Endothelial cell of umbilical vein (primary cell): ENCODE measurements around the gene NFATC2. TPM values are rescaled to one million over a fixed set of nuclear protein-coding genes. Genes with fewer than 3 reads are reported as not detected.

Source experiments
- BruUV-seq: library from RNA; stranded (reverse); fragments of 400-500 nt; replicated peaks from 2 replicates; lab custom pipeline; 2021; lab: Mats Ljungman, UMichigan
- CTCF ChIA-PET: fragments of 300-600, 350-600 bp; sonication (Branson Sonifier 250); formaldehyde crosslinking; loops from one replicate; lab custom pipeline; 2021; ENCODE audit warnings: antibody characterized with exemption, inconsistent platforms; lab: Charles Lee
- POLR2A ChIA-PET: fragments of 300-600, 350-600 bp; sonication (Branson Sonifier 250); formaldehyde crosslinking; loops from one replicate; lab custom pipeline; 2021; ENCODE audit warnings: antibody characterized with exemption, inconsistent platforms; lab: Charles Lee
- DNase-seq: peaks from one replicate; pipeline ENCODE4 v3.0.0-alpha.2; 2011; ENCODE audit warnings: low read depth, low spot score
- FAIRE-seq: peaks from 2 replicates; lab custom pipeline; 2011; peaks lifted over from hg19 to GRCh38; lab: Jason Lieb, UNC
- H2AFZ ChIP-seq: 2 replicates; pipeline ENCODE4 v1.6.0; 2012; ENCODE audit warnings: low read depth, low read length, control low read depth, inconsistent platforms
- H3K27ac ChIP-seq: 2 replicates; pipeline ENCODE4 v1.5.1; 2011; ENCODE audit warnings: low read depth, mild to moderate bottlenecking, control low read depth, low read length, moderate library complexity; ENCODE audit not compliant: insufficient read depth
- H3K27me3 ChIP-seq, 2 experiments: 2 replicates each; pipeline versions ENCODE4 v1.6.0 to v1.6.1; 2011; ENCODE audit warnings: low read length in 2 of 2, mixed read lengths in 1 of 2; ENCODE audit not compliant: control insufficient read depth in 2 of 2, insufficient read depth in 2 of 2
- H3K36me3 ChIP-seq, 2 experiments: 2 replicates in 1 of 2; 3 replicates in 1 of 2; pipeline ENCODE4 v1.5.1; 2011; ENCODE audit warnings: low read length in 2 of 2, mild to moderate bottlenecking in 1 of 2, moderate library complexity in 1 of 2; ENCODE audit not compliant: control insufficient read depth in 2 of 2, insufficient read depth in 2 of 2; ENCODE audit errors: extremely low read depth in 1 of 2
- H3K4me1 ChIP-seq: 3 replicates; pipeline ENCODE4 v1.5.1; 2011; ENCODE audit warnings: mild to moderate bottlenecking, low read length; ENCODE audit not compliant: control insufficient read depth, insufficient read depth; ENCODE audit errors: extremely low read depth
- H3K4me2 ChIP-seq: 2 replicates; pipeline ENCODE4 v1.6.1; 2011; ENCODE audit warnings: low read length, control low read depth, mixed read lengths; ENCODE audit not compliant: insufficient read depth
- H3K4me3 ChIP-seq, 3 experiments: fragments of 200-600 bp in 1 of 3; sonication (generic), shearing (Covaris generic) in 1 of 3; replicated peaks in 1 of 3; 2 replicates each; pipeline ENCODE4 v1.5.1; 2011 to 2016; ENCODE audit warnings: control low read depth in 3 of 3, low read length in 3 of 3, mild to moderate bottlenecking in 2 of 3, inconsistent platforms in 1 of 3, low read depth in 1 of 3, moderate library complexity in 1 of 3; ENCODE audit not compliant: insufficient read depth in 1 of 3
- H3K79me2 ChIP-seq: 2 replicates; pipeline ENCODE4 v1.6.0; 2012; ENCODE audit warnings: low read length, inconsistent platforms; ENCODE audit not compliant: control insufficient read depth, insufficient read depth
- H3K9ac ChIP-seq: replicated peaks from 2 replicates; pipeline ENCODE3; 2011; ENCODE audit warnings: low read length, control low read depth; ENCODE audit not compliant: insufficient read depth; ENCODE audit errors: extremely low read depth
- H3K9me1 ChIP-seq: replicated peaks from 3 replicates; pipeline ENCODE4 v1.6.0; 2011; ENCODE audit warnings: mild to moderate bottlenecking, low read length; ENCODE audit not compliant: control insufficient read depth, insufficient read depth; ENCODE audit errors: extremely low read depth
- H3K9me3 ChIP-seq: replicated peaks from 2 replicates; pipeline ENCODE4 v1.5.1; 2012; ENCODE audit warnings: low read length, inconsistent platforms; ENCODE audit not compliant: control insufficient read depth, insufficient read depth
- H4K20me1 ChIP-seq: replicated peaks from 2 replicates; pipeline ENCODE3; 2011; ENCODE audit warnings: mild to moderate bottlenecking, low read length; ENCODE audit not compliant: control insufficient read depth, insufficient read depth; ENCODE audit errors: extremely low read depth
- EZH2 ChIP-seq: IDR thresholded peaks from 2 replicates; pipeline ENCODE4 v1.6.1; 2012; ENCODE audit warnings: borderline replicate concordance, low read depth, mild to moderate bottlenecking, moderate library complexity, low read length, inconsistent platforms; ENCODE audit not compliant: severe bottlenecking
- FOS ChIP-seq: IDR thresholded peaks from 2 replicates; pipeline ENCODE4 v1.6.1; 2011; ENCODE audit warnings: mild to moderate bottlenecking, low read length, moderate library complexity, borderline replicate concordance; ENCODE audit not compliant: insufficient read depth
- GATA2 ChIP-seq: IDR thresholded peaks from 2 replicates; pipeline ENCODE4 v1.7.0; 2011; ENCODE audit warnings: low read depth, mild to moderate bottlenecking, moderate library complexity, mixed read lengths, low read length; ENCODE audit not compliant: insufficient read length, insufficient read depth
- JUN ChIP-seq: IDR thresholded peaks from 2 replicates; pipeline ENCODE4 v1.6.1; 2011; ENCODE audit warnings: borderline replicate concordance, low read depth; ENCODE audit not compliant: insufficient read length, insufficient read depth
- MYC ChIP-seq: IDR thresholded peaks from one replicate; pipeline ENCODE4 v1.6.1; 2011; ENCODE audit warnings: mild to moderate bottlenecking, low read depth, low read length
- POLR2A ChIP-seq: IDR thresholded peaks from 2 replicates; pipeline ENCODE4 v1.6.1; 2012; ENCODE audit warnings: low read depth, mild to moderate bottlenecking, control low read depth, low read length
- POLR2AphosphoS5 ChIP-seq: IDR thresholded peaks from 2 replicates; pipeline ENCODE4 v1.6.1; 2012; ENCODE audit warnings: low read depth, mild to moderate bottlenecking, control low read depth, low read length, moderate library complexity; ENCODE audit not compliant: insufficient read depth
- dilution Hi-C: fragments of 300-500 bp; cut with MboI; formaldehyde crosslinking; loops from one replicate; pipeline ENCODE4 v1.15.0; 2019; ENCODE audit warnings: low sequenced_read_pairs; ENCODE audit not compliant: extremely low pct_ligation_motif_present
- intact Hi-C: fragments of 100-400 bp; cut with micrococcal nuclease; formaldehyde crosslinking; loops from one replicate; pipeline ENCODE4 v1.10.0; 2022
- polyA plus RNA-seq, 4 experiments: library from polyadenylated mRNA; depleted of rRNA in 3 of 4; stranded (reverse) in 3 of 4; unstranded in 1 of 4; fragments of >200 nt; gene quantifications; 2 replicates each; pipeline versions ENCODE4 v1.2.1 to v1.2.3, GENCODE V29; 2011 to 2012; ENCODE audit warnings: missing spikeins in 1 of 4
- total RNA-seq: library from RNA; stranded (reverse); gene quantifications from 2 replicates; pipeline ENCODE4 v1.2.3, GENCODE V29; 2021
- TF ChIP-seq, protein P1 (sequence below), 2 donors: IDR thresholded peaks; 1 replicate in 1 of 2; 2 replicates in 1 of 2; pipeline ENCODE4 v1.5.1; 2011; ENCODE audit warnings: low read length in 2 of 2, mild to moderate bottlenecking in 2 of 2, moderate library complexity in 2 of 2, control low read depth in 1 of 2, inconsistent platforms in 1 of 2, low read depth in 1 of 2; ENCODE audit not compliant: insufficient read depth in 1 of 2; ENCODE audit errors: extremely low read depth in 1 of 2
- TF ChIP-seq, protein P2 (sequence below): IDR thresholded peaks from 2 replicates; pipeline ENCODE4 v1.6.1; 2011; ENCODE audit not compliant: insufficient read depth, insufficient read length

NFATC2 gene
- total and polyA plus RNA-seq, 2 donors (not counting 3 experiments of a cell fraction or from before 2014, with no cell fraction given), result 3.1 to 13.0 TPM

DNA sequence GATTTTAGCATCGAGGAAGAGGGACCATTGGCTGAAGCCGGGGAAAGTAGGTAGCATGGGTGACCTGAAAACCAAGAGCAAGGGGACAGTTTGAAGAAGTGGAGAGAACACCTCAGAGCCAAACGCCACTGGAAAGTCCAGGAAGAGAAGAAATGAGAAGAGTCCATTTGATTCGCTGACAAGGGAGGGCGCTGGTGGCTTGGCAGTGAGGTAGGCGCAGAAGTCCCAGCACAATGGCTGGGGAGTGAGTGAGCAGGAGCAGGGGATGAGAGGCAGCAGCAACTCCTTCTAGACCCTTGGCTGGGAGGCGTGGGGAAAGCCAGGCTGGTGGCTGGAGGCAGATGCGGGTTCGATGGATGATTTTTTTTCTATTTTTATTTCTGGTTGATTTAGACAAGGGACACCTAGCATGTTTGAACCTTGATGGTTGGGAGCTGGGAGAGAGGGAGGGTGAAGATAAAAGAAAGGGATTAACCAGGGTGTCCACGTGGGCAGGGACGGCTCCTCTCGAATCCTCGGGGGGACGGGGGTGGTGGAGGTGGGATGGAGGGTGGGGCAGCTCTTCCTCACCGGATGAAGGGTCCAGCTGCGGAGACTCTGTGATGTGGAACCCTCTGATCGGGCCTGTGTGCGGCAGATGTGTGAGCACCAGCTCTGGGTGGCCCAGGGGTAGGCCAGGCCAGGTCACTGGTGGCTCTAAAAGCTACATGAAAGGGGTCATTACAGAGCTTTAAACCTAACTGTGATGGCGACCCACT is 164.2 kb downstream of the NFATC2 start:
- peaks cover 25% of the 10 kb centered on the region for H3K4me1 ChIP-seq
- no peaks in the 10 kb centered on the region for H3K79me2 ChIP-seq
- POLR2A ChIA-PET, result no interaction called here
- intact Hi-C loops (loop anchor here (10.0 kb wide), 1 partner anchor 586 kb away; no protein-coding TSS in a partner anchor), dilution Hi-C loops (no loop called here)
- H3K27ac ChIP-seq, result no peak overlapping the region
- H3K4me2 ChIP-seq, result no peak overlapping the region
- H3K9me3 ChIP-seq, result no peaks in the 10 kb centered on the region
- CTCF ChIA-PET, result interaction anchor here (0.6 to 3.3 kb wide), 6 partner anchors 9 to 246 kb away, joined by 3 to 38 read pairs (median 3); no protein-coding TSS in a partner anchor
- H3K9me1 ChIP-seq, result no peaks in the 10 kb centered on the region
- FAIRE-seq (peak; percentile 4), DNase-seq (no peak)
- no peak overlapping the region for H2AFZ ChIP-seq
- no peaks in the 10 kb centered on the region for H3K36me3 ChIP-seq
- H4K20me1 ChIP-seq, result no peaks in the 10 kb centered on the region
- no TSS peak for BruUV-seq
- H3K9ac ChIP-seq, result no peak overlapping the region
- no peak for TF ChIP-seq GATA2
- TF ChIP-seq, protein P1, sequence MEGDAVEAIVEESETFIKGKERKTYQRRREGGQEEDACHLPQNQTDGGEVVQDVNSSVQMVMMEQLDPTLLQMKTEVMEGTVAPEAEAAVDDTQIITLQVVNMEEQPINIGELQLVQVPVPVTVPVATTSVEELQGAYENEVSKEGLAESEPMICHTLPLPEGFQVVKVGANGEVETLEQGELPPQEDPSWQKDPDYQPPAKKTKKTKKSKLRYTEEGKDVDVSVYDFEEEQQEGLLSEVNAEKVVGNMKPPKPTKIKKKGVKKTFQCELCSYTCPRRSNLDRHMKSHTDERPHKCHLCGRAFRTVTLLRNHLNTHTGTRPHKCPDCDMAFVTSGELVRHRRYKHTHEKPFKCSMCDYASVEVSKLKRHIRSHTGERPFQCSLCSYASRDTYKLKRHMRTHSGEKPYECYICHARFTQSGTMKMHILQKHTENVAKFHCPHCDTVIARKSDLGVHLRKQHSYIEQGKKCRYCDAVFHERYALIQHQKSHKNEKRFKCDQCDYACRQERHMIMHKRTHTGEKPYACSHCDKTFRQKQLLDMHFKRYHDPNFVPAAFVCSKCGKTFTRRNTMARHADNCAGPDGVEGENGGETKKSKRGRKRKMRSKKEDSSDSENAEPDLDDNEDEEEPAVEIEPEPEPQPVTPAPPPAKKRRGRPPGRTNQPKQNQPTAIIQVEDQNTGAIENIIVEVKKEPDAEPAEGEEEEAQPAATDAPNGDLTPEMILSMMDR (IDR thresholded peaks at IDR 0.05; ENCODE audit: extremely low read depth in 1 of 2, insufficient read depth in 1 of 2, low read depth in 1 of 2, low read length in 2 of 2), result peak in 1 of 2 donors; percentile 21
- no peaks in the 10 kb centered on the region for H3K27me3 ChIP-seq
- no peak overlapping the region for H3K4me3 ChIP-seq

DNA sequence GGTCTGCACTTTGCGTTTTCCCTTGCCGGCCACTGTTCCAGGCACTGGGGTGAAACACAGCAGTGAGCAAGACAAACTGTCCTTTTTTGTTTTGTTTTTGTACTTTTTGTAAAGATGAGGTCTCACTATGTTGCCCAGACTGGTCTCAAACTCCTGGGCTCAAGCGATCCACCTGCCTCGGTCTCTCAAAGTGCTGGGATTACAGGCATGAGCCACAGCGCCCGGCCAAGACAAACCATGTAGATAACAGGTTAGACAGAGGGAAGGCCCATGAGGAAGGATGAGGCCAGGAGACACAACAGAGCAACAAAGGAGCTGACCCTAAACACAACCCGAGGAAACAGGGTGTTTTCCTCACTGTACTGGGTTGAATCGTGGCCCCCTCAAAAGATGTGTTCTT is 165.4 kb downstream of the NFATC2 start:
- FAIRE-seq (no peak), DNase-seq (no peak)
- Histone ChIP-seq H3K9ac (no peak overlapping the region), H3K27me3 (no peaks in the 10 kb centered on the region), H3K36me3 (no peaks in the 10 kb centered on the region), H4K20me1 (no peaks in the 10 kb centered on the region), H3K4me3 (no peak overlapping the region), H3K79me2 (no peaks in the 10 kb centered on the region), H3K9me1 (no peaks in the 10 kb centered on the region), H2AFZ (no peak overlapping the region), H3K27ac (no peak overlapping the region), H3K9me3 (no peaks in the 10 kb centered on the region), H3K4me2 (no peak overlapping the region), H3K4me1 (peaks cover 24% of the 10 kb centered on the region)
- TF ChIP-seq, protein P2, sequence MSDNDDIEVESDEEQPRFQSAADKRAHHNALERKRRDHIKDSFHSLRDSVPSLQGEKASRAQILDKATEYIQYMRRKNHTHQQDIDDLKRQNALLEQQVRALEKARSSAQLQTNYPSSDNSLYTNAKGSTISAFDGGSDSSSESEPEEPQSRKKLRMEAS, result no peak
- TF ChIP-seq POLR2A, result no peak
- no peak for TF ChIP-seq POLR2AphosphoS5
- no peak for TF ChIP-seq FOS
- no peak for TF ChIP-seq MYC
- TF ChIP-seq GATA2, result no peak
- TF ChIP-seq JUN, result no peak
- TF ChIP-seq EZH2, result no peak
- TF ChIP-seq, protein P1 (IDR thresholded peaks at IDR 0.05; ENCODE audit: extremely low read depth in 1 of 2, insufficient read depth in 1 of 2, low read depth in 1 of 2, low read length in 2 of 2), result no peak
- no TSS peak for BruUV-seq
- POLR2A ChIA-PET, result no interaction called here
- dilution Hi-C loops, result no loop called here
- CTCF ChIA-PET, result interaction anchor here (1.2 kb wide), 1 partner anchor 218 kb away, joined by 4 read pairs; no protein-coding TSS in a partner anchor
- intact Hi-C loops, result loop anchor here (10.0 kb wide), 1 partner anchor 588 kb away; no protein-coding TSS in a partner anchor
